Peyer's patch (tissue), 4 donors: ENCODE results near the gene GLIS2.

Experiments
- POLR2A ChIP-seq, 2 donors: fragments of 450-650 bp; IDR thresholded peaks; one replicate each; pipeline ENCODE4 v1.5.1; 2017; ENCODE audit warnings: antibody characterized with exemption in 2 of 2, mild to moderate bottlenecking in 2 of 2, moderate library complexity in 2 of 2
- TF ChIP-seq, protein P1 (sequence below), 6 experiments: fragments of 450-650 bp in 4 of 6; fragments of 200-600 bp in 2 of 6; sonication (generic) in 1 of 6; IDR thresholded peaks; one replicate each; pipeline ENCODE4 v1.5.1; 2017 to 2019; ENCODE audit warnings: antibody characterized with exemption in 6 of 6, mild to moderate bottlenecking in 3 of 6, moderate library complexity in 1 of 6

DNA sequence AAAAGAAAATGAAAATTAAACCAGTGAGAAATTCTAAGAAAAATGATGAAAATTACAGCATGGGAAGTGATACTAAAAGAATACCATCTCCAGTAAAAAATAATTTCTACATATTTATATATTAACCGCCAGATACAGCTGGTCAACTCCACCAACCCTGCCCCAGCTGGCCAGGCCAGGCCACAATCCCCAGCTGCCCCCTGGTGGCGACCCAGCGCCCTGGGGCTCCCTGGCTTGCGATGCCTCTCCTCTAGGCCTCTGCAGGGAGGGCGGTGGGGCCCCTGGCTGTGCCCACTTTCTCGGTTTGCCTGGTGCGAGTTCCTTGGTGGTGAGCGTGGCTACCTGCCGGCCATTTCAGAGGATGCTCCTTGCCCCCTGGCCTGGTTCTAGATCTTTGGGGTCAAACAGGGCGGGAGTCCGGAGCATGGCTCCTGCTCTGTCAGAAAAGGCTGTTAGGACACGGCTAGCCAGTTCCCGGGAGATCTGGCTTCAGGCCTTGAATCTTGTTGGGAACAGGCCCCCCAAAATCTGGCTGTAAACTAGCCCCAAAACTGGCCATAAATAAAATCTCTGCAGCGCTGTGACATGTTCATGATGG, 14.5 kb downstream of the GLIS2 start:
- TF ChIP-seq POLR2A (IDR thresholded peaks at IDR 0.05): no peak
- TF ChIP-seq, protein P1, sequence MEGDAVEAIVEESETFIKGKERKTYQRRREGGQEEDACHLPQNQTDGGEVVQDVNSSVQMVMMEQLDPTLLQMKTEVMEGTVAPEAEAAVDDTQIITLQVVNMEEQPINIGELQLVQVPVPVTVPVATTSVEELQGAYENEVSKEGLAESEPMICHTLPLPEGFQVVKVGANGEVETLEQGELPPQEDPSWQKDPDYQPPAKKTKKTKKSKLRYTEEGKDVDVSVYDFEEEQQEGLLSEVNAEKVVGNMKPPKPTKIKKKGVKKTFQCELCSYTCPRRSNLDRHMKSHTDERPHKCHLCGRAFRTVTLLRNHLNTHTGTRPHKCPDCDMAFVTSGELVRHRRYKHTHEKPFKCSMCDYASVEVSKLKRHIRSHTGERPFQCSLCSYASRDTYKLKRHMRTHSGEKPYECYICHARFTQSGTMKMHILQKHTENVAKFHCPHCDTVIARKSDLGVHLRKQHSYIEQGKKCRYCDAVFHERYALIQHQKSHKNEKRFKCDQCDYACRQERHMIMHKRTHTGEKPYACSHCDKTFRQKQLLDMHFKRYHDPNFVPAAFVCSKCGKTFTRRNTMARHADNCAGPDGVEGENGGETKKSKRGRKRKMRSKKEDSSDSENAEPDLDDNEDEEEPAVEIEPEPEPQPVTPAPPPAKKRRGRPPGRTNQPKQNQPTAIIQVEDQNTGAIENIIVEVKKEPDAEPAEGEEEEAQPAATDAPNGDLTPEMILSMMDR (IDR thresholded peaks at IDR 0.05): peak; percentile 85 to 99 (median 96)
